ENCODE data around the gene STAMBPL1.

GRCh38 chr10:88916986-88917385 lies 36.9 kb downstream of the STAMBPL1 start:
- TF ChIP-seq, protein P1, sequence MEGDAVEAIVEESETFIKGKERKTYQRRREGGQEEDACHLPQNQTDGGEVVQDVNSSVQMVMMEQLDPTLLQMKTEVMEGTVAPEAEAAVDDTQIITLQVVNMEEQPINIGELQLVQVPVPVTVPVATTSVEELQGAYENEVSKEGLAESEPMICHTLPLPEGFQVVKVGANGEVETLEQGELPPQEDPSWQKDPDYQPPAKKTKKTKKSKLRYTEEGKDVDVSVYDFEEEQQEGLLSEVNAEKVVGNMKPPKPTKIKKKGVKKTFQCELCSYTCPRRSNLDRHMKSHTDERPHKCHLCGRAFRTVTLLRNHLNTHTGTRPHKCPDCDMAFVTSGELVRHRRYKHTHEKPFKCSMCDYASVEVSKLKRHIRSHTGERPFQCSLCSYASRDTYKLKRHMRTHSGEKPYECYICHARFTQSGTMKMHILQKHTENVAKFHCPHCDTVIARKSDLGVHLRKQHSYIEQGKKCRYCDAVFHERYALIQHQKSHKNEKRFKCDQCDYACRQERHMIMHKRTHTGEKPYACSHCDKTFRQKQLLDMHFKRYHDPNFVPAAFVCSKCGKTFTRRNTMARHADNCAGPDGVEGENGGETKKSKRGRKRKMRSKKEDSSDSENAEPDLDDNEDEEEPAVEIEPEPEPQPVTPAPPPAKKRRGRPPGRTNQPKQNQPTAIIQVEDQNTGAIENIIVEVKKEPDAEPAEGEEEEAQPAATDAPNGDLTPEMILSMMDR (IDR thresholded peaks at IDR 0.05 in 8 of 11, conservative IDR thresholded peaks at IDR 0.05 in 3 of 11): no peak
- TF ChIP-seq POLR2AphosphoS5 (IDR thresholded peaks at IDR 0.05) (no peak), POLR2A (IDR thresholded peaks at IDR 0.05) (no peak)
